ENCODE results near the gene CD44. TPM values are rescaled to one million over a fixed set of nuclear protein-coding genes. Genes with fewer than 3 reads are reported as not detected.

CD44 gene
- total RNA-seq, 1 experiment from 2014 or later = 211 TPM

- DNase-seq (ENCODE audit: low spot score) = no peak
These were observed 19.9 kb downstream of the CD44 start for GRCh38 chr11:35158701-35159510.

DNA sequence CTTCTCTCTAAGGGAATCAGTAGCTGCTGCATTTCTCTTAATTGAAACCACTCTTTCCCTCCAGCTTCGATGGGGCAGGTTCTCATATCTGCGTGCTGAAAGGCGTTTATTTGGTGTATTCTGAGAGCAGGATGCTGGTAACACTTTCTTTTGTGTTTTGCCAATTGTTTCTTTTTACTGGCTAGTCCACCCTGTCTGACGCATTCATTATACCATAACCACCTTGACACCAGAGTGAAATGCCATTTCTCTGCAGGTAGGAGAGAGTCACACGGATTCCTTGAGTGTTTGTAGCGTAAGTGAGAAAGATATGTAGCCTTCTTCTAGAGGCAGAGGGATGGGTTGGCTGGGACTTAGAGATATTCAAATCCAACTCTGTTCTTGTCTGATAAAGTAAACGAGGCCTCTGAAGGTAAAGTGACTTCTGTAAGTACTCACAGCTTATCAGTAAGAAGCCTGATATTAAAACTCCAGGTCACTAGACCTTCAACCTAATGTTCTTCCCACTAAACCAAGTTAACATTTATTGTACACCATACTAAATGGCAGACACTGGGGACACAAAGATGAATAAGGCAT is 21.4 kb downstream of the CD44 start:
- no peak for DNase-seq (ENCODE audit: low spot score)

- no peak for DNase-seq (ENCODE audit: low spot score)
These were observed 22.1 kb downstream of the CD44 start for GRCh38 chr11:35160902-35161597.

DNA sequence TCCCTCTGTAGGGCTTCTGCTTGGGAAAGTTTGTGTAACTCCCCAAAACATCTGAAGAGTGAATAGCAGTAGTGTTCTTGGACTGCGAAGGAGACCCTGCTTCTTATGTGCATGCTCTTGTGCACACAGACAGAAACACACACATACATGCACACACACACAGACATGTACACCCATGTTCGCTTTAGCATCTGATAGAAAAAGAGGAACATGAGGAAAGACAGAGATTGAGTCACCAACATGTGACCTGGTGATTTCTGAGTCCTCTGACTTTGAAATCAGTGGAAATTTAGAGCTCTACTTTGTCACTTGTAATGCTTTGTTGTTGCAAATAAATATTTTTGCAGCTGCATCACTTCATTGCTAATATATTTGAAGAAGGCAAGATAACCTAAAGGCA is 23.8 kb downstream of the CD44 start:
- no peak for DNase-seq (ENCODE audit: low spot score)

DNA sequence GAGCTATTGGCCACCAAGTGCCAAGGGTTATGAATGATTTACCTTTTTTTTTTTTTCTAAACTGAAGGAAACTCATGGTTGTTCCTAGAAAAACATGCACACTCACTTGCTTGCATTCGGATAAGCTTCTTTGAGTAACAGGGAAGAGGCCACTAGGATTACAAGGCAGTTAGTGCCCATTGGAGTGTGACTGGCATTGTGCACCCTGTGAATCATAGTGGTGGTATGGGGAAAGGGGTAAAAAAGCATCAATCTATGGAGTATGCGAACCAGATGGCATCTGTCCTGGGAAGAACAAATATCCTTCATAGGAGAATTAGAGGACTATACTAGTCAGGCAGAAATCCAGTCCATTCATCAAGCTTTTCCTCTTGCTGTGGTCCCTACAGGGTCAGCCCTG is 24.2 kb downstream of the CD44 start:
- DNase-seq (ENCODE audit: low spot score) = peak; percentile 54

DNA sequence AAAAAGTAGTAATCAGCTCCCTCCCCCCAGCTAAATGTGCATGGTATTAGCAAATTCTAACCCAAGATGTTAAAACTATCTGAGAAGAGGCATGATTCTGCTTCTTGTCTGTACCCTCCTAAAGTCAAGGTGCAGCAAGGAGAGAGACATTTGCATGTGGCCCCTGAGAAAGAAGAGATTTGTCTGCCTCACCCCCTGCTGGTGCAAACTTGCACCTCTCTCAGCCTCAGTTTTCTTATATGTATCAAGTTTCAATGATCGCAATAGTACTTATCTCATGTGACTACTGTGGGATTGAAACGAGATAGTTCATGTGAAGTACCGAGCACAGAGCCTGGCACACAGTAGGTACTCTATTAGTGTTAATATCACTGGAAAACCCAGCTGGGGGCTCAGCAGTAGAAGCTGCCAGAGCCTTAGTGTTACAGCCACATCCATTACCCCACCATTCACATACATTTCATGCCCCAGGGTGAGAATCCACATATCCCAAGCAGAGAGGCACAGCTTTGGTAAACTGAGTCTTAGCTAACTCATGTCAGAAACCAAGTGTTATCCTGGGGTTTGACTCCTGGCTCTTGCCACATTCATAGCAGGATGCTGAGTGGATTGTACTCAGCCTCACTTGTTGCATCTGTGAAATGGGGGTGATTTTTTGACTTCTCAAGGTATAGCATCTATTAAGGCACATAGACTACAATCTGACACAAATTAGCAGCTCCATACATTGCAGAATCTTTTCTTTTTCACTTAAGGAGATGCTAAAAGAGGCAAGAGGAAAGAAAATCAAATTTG is 24.9 kb downstream of the CD44 start:
- no peak for DNase-seq (ENCODE audit: low spot score)

GRCh38 chr11:35165030-35165422 is 26.1 kb downstream of the CD44 start:
- no peak for DNase-seq (ENCODE audit: low spot score)

DNA sequence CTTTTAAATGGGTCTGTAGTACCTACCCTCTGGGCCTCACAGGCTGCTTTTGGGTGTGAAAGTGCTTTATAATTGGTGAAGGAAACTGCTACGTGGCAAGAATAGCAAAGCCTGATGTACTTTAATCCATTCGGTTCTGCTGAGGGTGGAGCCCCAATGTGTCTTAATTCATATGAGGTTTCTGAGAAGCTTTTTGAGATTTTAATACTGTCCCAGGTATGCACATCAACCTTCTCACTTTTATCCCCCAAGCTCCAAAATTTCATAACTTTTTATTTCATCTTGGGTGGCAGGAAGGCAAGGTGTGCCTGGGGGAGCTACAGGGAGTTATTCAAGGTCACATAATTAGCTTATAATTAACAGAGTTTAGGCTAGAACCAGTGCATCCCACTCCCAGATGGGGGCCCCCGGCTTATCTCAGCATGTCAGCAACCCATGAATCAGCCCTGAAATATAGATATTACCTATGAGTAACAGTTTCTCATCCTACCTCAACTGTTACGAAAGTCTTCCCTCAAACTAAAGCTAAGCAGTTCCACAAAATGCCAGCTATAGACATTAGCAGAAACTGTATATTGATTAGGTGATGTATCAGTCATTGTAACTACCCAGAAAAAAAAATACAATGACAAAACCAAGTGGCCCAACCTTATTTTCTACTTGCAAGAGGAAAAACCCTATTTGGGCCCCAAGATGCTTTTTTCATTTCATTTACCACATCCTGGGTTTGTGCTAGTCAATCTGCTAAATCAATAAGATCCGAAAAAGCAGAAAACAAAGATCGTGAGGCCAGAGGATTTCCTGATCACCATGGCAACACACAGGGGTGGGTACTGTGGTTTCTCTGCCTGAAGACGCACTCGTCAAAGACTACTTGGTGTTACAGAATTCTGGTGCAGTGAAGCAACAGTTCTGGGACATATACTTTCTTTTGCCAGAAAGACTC is 26.7 kb downstream of the CD44 start:
- peak; percentile 54 for DNase-seq (ENCODE audit: low spot score)

GRCh38 chr11:35166369-35167360 is 27.7 kb downstream of the CD44 start:
- DNase-seq (ENCODE audit: low spot score) = peak; percentile 52

DNA sequence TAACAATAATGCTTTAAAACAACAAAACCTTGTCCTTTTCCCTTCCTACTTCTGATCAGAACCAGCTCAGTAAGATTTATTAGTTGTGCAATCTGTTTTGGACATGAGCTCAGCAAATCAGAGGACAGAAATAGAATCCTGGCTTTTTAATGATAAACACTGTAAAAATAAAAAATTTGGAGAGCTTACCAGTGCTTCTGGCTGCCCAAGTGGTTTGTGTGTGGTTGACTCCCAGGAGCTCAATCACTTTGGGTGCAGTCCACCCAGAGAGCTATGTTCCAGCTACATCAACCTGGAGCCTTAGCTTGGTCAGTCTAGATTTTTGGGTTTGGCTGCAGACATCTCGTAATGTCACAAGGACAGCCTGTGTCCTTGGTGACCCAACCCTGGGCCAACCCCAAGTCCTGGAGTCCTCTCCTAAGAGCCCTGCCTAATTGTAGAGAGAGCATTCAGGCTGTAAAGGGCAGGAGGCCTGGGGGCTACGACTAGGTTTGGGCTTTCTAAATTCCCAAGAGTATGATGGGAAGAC is 28.5 kb downstream of the CD44 start:
- no peak for DNase-seq (ENCODE audit: low spot score)

- no peak for DNase-seq (ENCODE audit: low spot score)
These were observed 29.7 kb downstream of the CD44 start for GRCh38 chr11:35168671-35169070.

DNA sequence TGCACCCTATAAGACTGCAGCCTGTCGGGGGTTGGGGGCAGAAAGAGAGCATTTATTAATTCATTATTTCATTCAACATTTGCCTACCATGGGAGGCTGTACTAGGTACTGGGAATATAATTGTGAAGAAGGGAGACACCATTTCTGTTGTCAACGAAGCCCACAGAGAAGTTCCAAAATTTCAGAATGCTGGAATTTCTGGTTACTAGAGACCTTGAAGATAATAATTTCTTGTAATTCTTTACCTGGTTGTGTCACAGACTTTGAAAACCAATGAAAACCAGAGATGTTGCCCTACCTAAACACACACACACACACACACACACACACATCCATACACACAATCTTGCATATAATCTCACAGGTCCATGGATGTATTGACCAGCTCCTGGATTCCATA is 30.1 kb downstream of the CD44 start:
- no peak for DNase-seq (ENCODE audit: low spot score)

DNA sequence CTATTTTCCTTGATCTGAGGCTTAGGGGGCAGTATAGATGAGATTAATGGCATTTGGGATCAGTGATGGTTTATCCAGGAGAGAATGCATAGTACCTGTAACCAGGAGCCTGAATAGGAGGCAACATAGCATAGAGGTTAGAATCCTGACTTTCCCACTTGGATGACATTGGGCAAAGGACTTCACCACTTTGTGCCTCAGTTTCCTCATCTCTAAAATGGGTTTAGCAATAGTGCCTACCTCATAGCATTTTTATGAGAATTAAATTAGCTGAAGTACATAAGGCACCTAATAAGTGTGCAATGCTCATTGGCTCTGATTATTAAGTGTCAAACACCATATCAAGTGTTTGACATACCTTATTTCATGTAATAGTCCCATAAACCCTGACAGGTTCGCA is 30.8 kb downstream of the CD44 start:
- DNase-seq (ENCODE audit: low spot score) = no peak

DNA sequence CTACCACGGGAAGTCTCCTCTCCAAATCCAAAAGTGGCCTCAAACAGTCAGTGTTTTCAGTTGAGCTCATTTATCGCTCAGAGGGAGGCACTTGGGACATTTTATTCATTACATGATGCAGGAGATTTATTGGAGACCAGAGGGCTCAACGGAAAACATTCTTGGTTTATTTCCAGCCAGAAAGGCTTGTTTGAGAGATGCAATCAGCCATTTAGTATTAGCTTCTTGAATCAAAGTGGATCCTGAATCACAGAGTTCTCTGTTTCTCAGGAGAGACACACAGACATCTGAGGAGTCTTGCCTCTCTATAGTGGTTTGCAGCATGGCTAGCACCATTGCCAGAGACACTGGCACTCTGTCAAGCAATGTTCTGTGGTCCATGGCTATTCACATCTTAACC is 31.5 kb downstream of the CD44 start:
- DNase-seq (ENCODE audit: low spot score) = no peak

DNA sequence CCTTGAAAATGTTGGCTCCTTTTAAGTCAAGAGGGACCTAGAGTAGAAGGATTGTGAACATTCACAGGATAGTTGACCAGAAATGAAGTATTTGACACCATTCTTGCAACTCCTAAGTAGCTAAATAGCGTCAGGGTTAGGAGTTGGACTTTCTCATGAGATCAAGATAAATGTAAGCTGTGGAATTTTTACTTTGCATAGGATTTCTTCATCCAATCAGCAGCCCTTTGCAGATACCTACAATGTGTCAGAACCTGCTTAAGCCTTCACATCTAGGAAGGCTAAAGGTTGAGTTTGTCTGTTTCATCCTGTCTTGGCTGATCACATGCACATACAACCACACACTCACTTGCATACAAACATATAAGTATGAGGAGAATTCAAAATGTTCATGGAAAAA is 32.3 kb downstream of the CD44 start:
- no peak for DNase-seq (ENCODE audit: low spot score)

- DNase-seq (ENCODE audit: low spot score) = no peak
These were observed 34.1 kb downstream of the CD44 start for GRCh38 chr11:35173011-35173511.

- DNase-seq (ENCODE audit: low spot score) = no peak
These were observed 34.9 kb downstream of the CD44 start for GRCh38 chr11:35173616-35174566.

- DNase-seq (ENCODE audit: low spot score) = peak; percentile 89
These were observed 35.7 kb downstream of the CD44 start for GRCh38 chr11:35174666-35175065.

All from H4 (cell line).